Left lobe of liver (tissue), 2 donors: ENCODE results near the gene MRPL45. TPM values are rescaled to one million over a fixed set of nuclear protein-coding genes. Genes with fewer than 3 reads are reported as not detected.
A peak's percentile ranks its signal among the peaks of the same experiment; 100 is the strongest.
"Not testable (repeated sequence)": the region's sequence is repeated elsewhere in the genome, so short reads cannot be mapped to it uniquely, and the experiment has no call there.

Experiments used
- ATAC-seq: fragments of 200-7000 bp; cut with Tn5 transposase; one replicate; pipeline ENCODE4 v1.9.1; 2020; ENCODE audit warnings: mild to moderate bottlenecking, moderate library complexity
- DNase-seq: peaks from one replicate; pipeline ENCODE4 v3.0.0-alpha.2; 2020; ENCODE audit warnings: low spot score
- total RNA-seq: library from RNA; stranded (reverse); gene quantifications from one replicate; pipeline ENCODE4 v1.2.1, GENCODE V29; 2021
- donor health status: DM: no; HTN: no; CAD: no; lungs with moderate emphysema.
- donor health status: DM: no; HTN: yes; CAD: no.

The MRPL45 gene
- 19.1 TPM for total RNA-seq

GRCh38 chr17:38296834-38297517 is at the start of gene MRPL45:
MRPL45 (plus strand) TSS chr17:38297168; CDS start chr17:38297184, 16 bp downstream.
- ATAC-seq: peak; percentile 93

DNA sequence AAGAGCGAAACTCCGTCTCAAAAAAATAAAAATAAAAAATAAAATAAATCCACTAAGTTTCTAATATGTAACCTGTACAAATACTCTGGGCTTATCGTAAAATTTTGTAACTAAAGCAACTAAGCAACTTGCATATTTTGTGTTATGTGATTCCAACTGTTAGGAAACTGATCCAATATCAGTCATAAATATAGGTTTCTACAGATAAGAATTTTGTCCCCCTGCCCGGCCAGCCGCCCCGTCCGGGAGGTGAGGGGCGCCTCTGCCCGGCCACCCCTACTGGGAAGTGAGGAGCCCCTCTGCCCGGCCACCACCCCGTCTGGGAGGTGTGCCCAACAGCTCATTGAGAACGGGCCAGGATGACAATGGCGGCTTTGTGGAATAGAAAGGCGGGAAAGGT is 43.8 kb upstream of the MRPL45 start:
- not testable (repeated sequence) for DNase-seq, ATAC-seq

More at GRCh38 chr17:38296834-38297517, at the start of gene MRPL45:
- peak; percentile 99 for DNase-seq

DNA sequence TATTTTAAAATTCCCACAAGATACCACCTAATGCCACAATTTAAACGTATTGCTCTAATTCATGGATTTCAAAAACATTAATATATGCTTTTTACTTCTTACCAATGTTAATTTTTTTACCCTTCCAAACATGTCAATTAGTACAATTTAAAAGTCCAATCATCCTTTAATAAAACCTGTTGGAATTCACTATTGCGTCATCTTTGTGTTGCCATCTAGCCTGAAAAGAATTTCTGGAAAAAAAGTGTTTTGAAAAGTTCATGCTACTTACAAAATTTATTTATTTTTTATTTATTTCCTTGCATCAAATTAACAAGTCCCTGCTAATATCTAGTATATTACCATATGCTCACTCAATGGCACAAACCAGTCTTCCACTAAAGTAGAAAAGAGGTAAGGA is 42.6 kb upstream of the MRPL45 start:
- not testable (repeated sequence) for DNase-seq, ATAC-seq

DNA sequence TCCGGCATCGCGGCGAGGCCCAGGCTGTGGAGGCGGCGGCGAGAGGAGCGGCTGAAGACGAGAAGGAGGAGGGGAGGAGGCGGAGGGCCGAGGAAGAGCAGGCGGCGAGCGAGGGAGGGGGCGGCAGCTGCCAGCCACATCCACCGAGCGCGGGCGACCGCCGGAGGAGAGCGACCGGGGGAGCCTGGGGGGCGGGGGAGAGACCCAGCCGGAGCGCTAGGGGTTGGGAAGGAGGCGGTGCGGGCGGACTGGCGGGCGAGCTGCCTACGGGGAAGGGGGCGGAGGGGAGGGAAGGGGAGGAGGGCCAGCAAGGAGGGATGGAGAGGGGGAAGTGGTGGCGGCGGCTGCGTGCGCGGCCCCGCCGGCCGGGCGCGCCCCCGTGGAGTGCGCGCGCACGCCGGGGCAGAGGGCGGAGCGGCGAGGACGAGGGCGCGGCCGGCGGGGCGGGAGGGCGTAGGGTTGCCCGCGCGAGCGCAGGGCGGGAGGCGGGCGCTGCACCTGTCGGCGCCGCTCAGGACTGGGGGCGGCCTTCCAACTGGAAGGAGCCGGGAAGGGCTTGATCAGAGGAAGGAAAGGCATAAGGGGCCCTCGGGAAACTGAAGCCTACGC is 39.9 kb upstream of the MRPL45 start:
- peak; percentile 91 for DNase-seq
- peak; percentile 87 for ATAC-seq

DNA sequence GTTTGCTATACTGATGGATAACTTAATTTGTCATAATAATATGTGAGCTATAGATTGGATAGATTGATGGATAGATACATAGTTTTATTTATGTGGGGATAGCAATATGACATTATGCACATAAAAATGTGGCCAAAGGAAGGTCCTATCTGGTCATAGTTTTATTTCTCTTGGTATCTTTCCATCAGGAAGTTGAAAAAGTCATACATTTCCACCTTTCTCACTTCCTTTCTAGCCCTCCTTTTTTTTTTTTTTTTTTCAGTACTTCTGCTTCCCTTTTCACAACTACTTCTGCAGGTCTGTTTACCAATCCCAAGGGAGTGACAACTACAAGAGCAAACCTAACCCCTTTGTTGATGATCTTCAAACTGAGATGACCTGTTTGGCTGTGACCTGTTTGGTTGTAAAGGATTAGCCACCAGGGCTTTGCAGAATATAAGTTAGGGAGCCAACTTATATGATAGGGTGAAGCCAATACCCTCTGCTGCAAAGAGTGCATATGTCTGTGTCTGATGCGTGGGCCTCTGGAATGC is 30.9 kb upstream of the MRPL45 start:
- not testable (repeated sequence) for DNase-seq, ATAC-seq

DNA sequence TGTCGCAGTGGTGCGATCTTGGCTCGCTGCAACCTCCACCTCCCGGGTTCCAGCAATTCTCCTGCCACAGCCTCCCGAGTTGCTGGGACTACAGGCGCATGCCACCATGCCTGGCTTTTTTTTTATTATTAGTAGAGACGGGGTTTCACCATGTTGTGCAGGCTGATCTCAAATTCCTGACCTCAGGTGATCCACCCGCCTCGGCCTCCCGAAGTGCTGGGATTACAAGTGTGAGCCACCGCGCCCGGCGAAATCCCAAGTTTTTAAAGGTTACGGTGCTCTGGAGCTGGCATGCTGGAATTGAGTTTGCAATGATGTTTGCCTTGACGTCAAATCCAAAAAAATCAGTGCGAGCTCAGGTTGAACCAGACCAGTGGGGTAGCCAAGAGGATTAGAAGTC is 30.4 kb upstream of the MRPL45 start:
- DNase-seq: peak; percentile 33
- ATAC-seq: not testable (repeated sequence)

GRCh38 chr17:38268138-38268537 is 28.8 kb upstream of the MRPL45 start:
- not testable (repeated sequence) for ATAC-seq, DNase-seq

- not testable (repeated sequence) for DNase-seq, ATAC-seq
Measured at GRCh38 chr17:38269045-38269444, 27.9 kb upstream of the MRPL45 start.

GRCh38 chr17:38269552-38269951 is 27.4 kb upstream of the MRPL45 start:
- not testable (repeated sequence) for ATAC-seq, DNase-seq

DNA sequence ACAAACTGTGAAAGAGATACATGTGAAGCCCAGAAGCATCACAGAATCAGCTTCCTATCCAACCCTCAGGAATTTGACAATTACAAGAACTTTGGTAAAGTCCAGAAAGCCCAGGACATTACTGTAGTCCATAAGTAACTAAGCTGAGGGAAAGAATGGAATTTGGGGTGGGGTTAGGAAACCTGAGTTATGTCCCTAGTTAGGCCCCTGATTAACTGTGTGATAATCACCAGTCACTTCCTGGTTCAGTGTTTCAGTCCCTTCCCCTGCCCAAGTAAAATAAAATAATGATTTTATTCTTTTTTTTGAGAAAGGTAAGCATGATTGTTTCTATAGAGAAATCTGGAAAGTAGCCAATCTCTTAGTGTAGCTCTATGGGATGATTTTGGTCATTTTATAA is 11.0 kb upstream of the MRPL45 start:
- ATAC-seq, DNase-seq: not testable (repeated sequence)

DNA sequence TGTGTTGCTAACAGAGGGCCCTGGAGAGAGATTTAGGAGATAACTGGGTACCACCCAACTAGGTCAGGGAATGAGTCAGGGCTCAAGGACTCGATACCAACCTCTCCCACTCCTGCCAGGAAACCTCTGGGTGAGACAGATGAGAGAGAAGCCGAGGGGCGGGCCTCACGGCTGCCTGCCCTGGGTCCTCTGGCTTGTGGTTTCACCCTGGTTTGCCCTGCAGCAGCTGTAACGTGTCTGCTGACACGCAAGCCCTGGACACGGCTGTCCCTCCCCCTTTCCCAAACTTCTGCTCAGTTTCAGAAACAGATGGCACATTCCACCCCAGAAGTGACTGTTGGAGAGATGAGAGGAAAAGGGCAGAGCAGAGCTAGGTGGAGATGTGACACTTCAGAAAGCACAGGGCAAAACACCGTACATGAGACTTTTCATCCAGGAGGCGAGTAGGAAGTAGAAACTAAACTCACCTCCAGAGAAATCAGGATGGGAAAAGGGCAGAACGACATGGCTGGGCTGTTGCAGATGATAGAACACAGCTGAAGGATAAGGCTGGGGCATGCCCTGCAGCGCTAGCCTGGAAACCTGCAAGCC is 10.4 kb upstream of the MRPL45 start:
- DNase-seq: not testable (repeated sequence)
- peak; percentile 41 for ATAC-seq

- not testable (repeated sequence) for DNase-seq
- peak; percentile 98 for ATAC-seq
Measured at GRCh38 chr17:38288217-38288827, 8.6 kb upstream of the MRPL45 start.

GRCh38 chr17:38289760-38290159 is 7.2 kb upstream of the MRPL45 start:
- DNase-seq: not testable (repeated sequence)

DNA sequence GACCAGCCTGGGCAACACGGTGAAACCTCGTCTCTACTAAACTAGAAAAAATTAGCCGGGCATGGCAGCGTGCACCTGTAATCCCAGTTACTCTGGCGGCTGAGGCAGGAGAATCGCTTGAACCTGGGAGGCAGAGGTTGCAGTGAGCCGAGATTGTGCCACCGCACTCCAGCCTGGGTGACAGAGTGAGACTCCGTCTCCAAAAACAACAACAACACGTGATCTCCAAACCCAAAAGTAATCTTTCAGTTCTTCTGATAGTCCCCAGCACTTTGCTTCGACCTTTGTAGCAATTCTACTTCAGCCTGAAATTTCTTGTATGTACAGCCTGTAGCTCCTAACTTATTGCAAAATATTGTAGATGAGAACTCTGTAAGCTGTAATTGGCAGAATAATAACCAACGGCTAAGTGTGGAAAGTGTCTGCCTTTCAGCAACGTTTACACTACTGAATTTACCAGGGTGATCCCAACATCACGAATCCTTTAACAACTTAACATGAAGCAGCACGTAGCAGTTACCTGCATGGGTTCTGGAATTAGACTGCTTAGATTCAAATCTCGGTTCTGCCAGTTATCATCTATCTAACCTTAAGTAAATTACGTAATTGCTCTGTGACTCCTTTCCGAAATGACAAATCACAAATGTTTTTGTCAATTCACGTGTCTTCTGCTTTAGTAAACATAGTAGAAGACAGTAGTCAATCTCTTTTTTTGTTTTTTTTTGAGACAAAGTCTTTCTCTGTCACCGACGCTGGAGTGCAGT is 1.2 kb upstream of the MRPL45 start:
- not testable (repeated sequence) for DNase-seq
- peak; percentile 23 for ATAC-seq

More at GRCh38 chr17:38289760-38290159, 7.2 kb upstream of the MRPL45 start:
- not testable (repeated sequence) for ATAC-seq

GRCh38 chr17:38315497-38315896 is 18.5 kb downstream of the MRPL45 start:
- no peak for ATAC-seq

GRCh38 chr17:38317081-38317480 is 20.1 kb downstream of the MRPL45 start:
- DNase-seq (no peak), ATAC-seq (no peak)

More at GRCh38 chr17:38315497-38315896, 18.5 kb downstream of the MRPL45 start:
- no peak for DNase-seq

- DNase-seq (no peak), ATAC-seq (no peak)
Measured at GRCh38 chr17:38320482-38320881, 23.5 kb downstream of the MRPL45 start.

- peak; percentile 88 for ATAC-seq
- peak; percentile 60 for DNase-seq
Measured at GRCh38 chr17:38322156-38322779, 25.3 kb downstream of the MRPL45 start.

- no peak for ATAC-seq
- no peak for DNase-seq
Measured at GRCh38 chr17:38322897-38323296, 25.9 kb downstream of the MRPL45 start.
